Choroid plexus epithelial cell (primary cell): ENCODE results near the gene CDH11.

Experiments used
- DNase-seq: peaks from one replicate; pipeline ENCODE4 v3.0.0-alpha.2; 2010; ENCODE audit warnings: low read depth
- H3K4me3 ChIP-seq: 2 replicates; pipeline ENCODE4 v1.5.1; 2011; ENCODE audit warnings: low read depth, mild to moderate bottlenecking, control low read depth, low read length, moderate library complexity
- CTCF ChIP-seq: conservative IDR thresholded peaks from 2 replicates; pipeline ENCODE4 v1.5.1; 2011; ENCODE audit warnings: low read depth, mild to moderate bottlenecking, control low read depth, inconsistent platforms, low read length, moderate library complexity

The CDH11 gene

GRCh38 chr16:65095906-65096305 lies 26.0 kb downstream of the CDH11 start:
- no peak overlapping the region for H3K4me3 ChIP-seq
- no peak for TF ChIP-seq CTCF
- no peak for DNase-seq

- no peak overlapping the region for H3K4me3 ChIP-seq
- TF ChIP-seq CTCF, result no peak
- no peak for DNase-seq
Observed at GRCh38 chr16:65095090-65095728, 26.7 kb downstream of the CDH11 start.

GRCh38 chr16:65094009-65094408 lies 27.9 kb downstream of the CDH11 start:
- no peak for DNase-seq
- H3K4me3 ChIP-seq, result no peak overlapping the region
- no peak for TF ChIP-seq CTCF

- no peak for DNase-seq
- TF ChIP-seq CTCF, result no peak
- no peak overlapping the region for H3K4me3 ChIP-seq
Observed at GRCh38 chr16:65083164-65083857, 38.6 kb downstream of the CDH11 start.

- TF ChIP-seq CTCF, result no peak
Observed at GRCh38 chr16:65079549-65079948, 42.3 kb downstream of the CDH11 start.

GRCh38 chr16:65077181-65077580 lies 44.7 kb downstream of the CDH11 start:
- no peak for DNase-seq
- TF ChIP-seq CTCF, result no peak
- no peak overlapping the region for H3K4me3 ChIP-seq

More at GRCh38 chr16:65079549-65079948, 42.3 kb downstream of the CDH11 start:
- H3K4me3 ChIP-seq, result no peak overlapping the region
- DNase-seq, result no peak

GRCh38 chr16:65075877-65076276 lies 46.0 kb downstream of the CDH11 start:
- DNase-seq, result no peak
- TF ChIP-seq CTCF, result no peak
- no peak overlapping the region for H3K4me3 ChIP-seq
